HepG2 (cell line): ENCODE data around the gene OGG1. TPM values are rescaled to one million over a fixed set of nuclear protein-coding genes. Genes with fewer than 3 reads are reported as not detected.

Experiments
- BCL6 ChIP-seq: IDR thresholded peaks from 2 replicates; pipeline ENCODE4 v1.6.1; 2016; ENCODE audit warnings: missing genetic modification reagents, missing compliant biosample characterization
- ETS1 ChIP-seq: sonication (generic); formaldehyde crosslinking; IDR thresholded peaks from 2 replicates; pipeline ENCODE4 v1.4.0; 2020; ENCODE audit warnings: missing genetic modification reagents
- FOXA1 ChIP-seq, 2 experiments: fragments of 450-650 bp in 1 of 2; sonication (generic) in 1 of 2; formaldehyde crosslinking in 1 of 2; IDR thresholded peaks; 2 replicates each; pipeline versions ENCODE4 v1.4.0 to v1.6.1; 2016 to 2020; ENCODE audit warnings: missing genetic modification reagents in 1 of 2
- HDAC2 ChIP-seq: sonication (generic); formaldehyde crosslinking; IDR thresholded peaks from 2 replicates; pipeline ENCODE4 v1.4.0; 2020; ENCODE audit warnings: missing genetic modification reagents
- HIC2 ChIP-seq: sonication (generic); formaldehyde crosslinking; IDR thresholded peaks from 2 replicates; pipeline ENCODE4 v1.9.0; 2022; ENCODE audit warnings: low read depth, missing genetic modification reagents
- KLF15 ChIP-seq: sonication (generic); formaldehyde crosslinking; IDR thresholded peaks from 2 replicates; pipeline ENCODE4 v1.8.1; 2023; ENCODE audit warnings: borderline replicate concordance, mild to moderate bottlenecking, inconsistent platforms, missing genetic modification reagents, mixed read lengths
- MEIS2 ChIP-seq: sonication (generic); formaldehyde crosslinking; IDR thresholded peaks from 2 replicates; pipeline ENCODE4 v1.9.0; 2021; ENCODE audit warnings: mild to moderate bottlenecking, missing genetic modification reagents
- MXD4 ChIP-seq: IDR thresholded peaks from 2 replicates; pipeline ENCODE4 v1.6.1; 2016; ENCODE audit warnings: mild to moderate bottlenecking, missing biosample characterization, missing genetic modification reagents
- NPAS2 ChIP-seq: sonication (generic); formaldehyde crosslinking; IDR thresholded peaks from 2 replicates; pipeline ENCODE4 v1.8.0; 2022; ENCODE audit warnings: mild to moderate bottlenecking, missing genetic modification reagents, borderline replicate concordance
- PHB2 ChIP-seq: fragments of 450-650 bp; IDR thresholded peaks from 2 replicates; pipeline ENCODE4 v1.6.1; 2018; ENCODE audit not compliant: partially characterized antibody
- SKI ChIP-seq: fragments of 450-650 bp; IDR thresholded peaks from one replicate; pipeline ENCODE4 v1.6.1; 2018; ENCODE audit warnings: mild to moderate bottlenecking; ENCODE audit not compliant: partially characterized antibody
- SP4 ChIP-seq: sonication (generic); formaldehyde crosslinking; IDR thresholded peaks from 2 replicates; pipeline ENCODE4 v1.8.1; 2023; ENCODE audit warnings: mild to moderate bottlenecking, missing genetic modification reagents
- TEAD3 ChIP-seq: optimal IDR thresholded peaks from 2 replicates; pipeline ENCODE3; 2016; ENCODE audit warnings: borderline replicate concordance
- UBTF ChIP-seq: sonication (generic); formaldehyde crosslinking; IDR thresholded peaks from 2 replicates; pipeline ENCODE4 v1.4.0; 2020; ENCODE audit warnings: mild to moderate bottlenecking, missing genetic modification reagents
- ZNF180 ChIP-seq: sonication (generic); formaldehyde crosslinking; IDR thresholded peaks from 2 replicates; pipeline ENCODE4 v1.4.0; 2020; ENCODE audit warnings: low read depth, missing genetic modification reagents, borderline replicate concordance
- ZNF225 ChIP-seq: sonication (generic); formaldehyde crosslinking; IDR thresholded peaks from 2 replicates; pipeline ENCODE4 v1.4.0; 2020; ENCODE audit warnings: mild to moderate bottlenecking, missing genetic modification reagents
- ZNF3 ChIP-seq: IDR thresholded peaks from 2 replicates; pipeline ENCODE4 v1.7.0; 2017; ENCODE audit warnings: inconsistent platforms
- ZNF335 ChIP-seq: sonication (generic); formaldehyde crosslinking; IDR thresholded peaks from 2 replicates; pipeline ENCODE4 v1.4.0; 2020; ENCODE audit warnings: missing genetic modification reagents
- ZNF709 ChIP-seq: sonication (generic); formaldehyde crosslinking; IDR thresholded peaks from 2 replicates; pipeline ENCODE4 v1.5.0; 2020; ENCODE audit warnings: mild to moderate bottlenecking, missing genetic modification reagents
- ZSCAN12 ChIP-seq: sonication (generic); formaldehyde crosslinking; IDR thresholded peaks from 2 replicates; pipeline ENCODE4 v1.9.0; 2021; ENCODE audit warnings: mild to moderate bottlenecking, missing genetic modification reagents
- polyA plus RNA-seq, 8 experiments: library from polyadenylated mRNA; depleted of rRNA in 3 of 8; stranded (reverse) in 7 of 8; unstranded in 1 of 8; fragments of >200 nt; fragmentation: Illumina TruSeq in 4 of 8; extraction: Trizol in 4 of 8; gene quantifications; 2 replicates each; pipeline versions ENCODE4 v1.2.1 to v1.2.3, GENCODE V29; 2011 to 2016; ENCODE audit warnings: low read depth in 4 of 8, missing spikeins in 1 of 8, mixed read lengths in 1 of 8; ENCODE audit not compliant: insufficient read depth in 1 of 8
- total RNA-seq, 5 experiments: library from RNA; depleted of rRNA; stranded (reverse); fragments of >200 nt; fragmentation: Illumina TruSeq; extraction: Trizol; gene quantifications; 2 replicates each; pipeline ENCODE4 v1.2.3, GENCODE V29; 2016; ENCODE audit warnings: low read depth in 1 of 5
- TF ChIP-seq, protein P1 (sequence below): sonication (generic); formaldehyde crosslinking; IDR thresholded peaks from 2 replicates; pipeline ENCODE4 v1.5.1; 2020; ENCODE audit warnings: mild to moderate bottlenecking, missing genetic modification reagents, moderate library complexity
- TF ChIP-seq, protein P2 (sequence below): sonication (generic); formaldehyde crosslinking; IDR thresholded peaks from 2 replicates; pipeline ENCODE4 v1.5.0; 2020; ENCODE audit warnings: missing genetic modification reagents, mild to moderate bottlenecking, borderline replicate concordance

The OGG1 gene
- total and polyA plus RNA-seq, 2 of the 13 experiments (the other 11 are each of a cell fraction or from before 2014, with no cell fraction given): 28.7 to 33.2 TPM

DNA sequence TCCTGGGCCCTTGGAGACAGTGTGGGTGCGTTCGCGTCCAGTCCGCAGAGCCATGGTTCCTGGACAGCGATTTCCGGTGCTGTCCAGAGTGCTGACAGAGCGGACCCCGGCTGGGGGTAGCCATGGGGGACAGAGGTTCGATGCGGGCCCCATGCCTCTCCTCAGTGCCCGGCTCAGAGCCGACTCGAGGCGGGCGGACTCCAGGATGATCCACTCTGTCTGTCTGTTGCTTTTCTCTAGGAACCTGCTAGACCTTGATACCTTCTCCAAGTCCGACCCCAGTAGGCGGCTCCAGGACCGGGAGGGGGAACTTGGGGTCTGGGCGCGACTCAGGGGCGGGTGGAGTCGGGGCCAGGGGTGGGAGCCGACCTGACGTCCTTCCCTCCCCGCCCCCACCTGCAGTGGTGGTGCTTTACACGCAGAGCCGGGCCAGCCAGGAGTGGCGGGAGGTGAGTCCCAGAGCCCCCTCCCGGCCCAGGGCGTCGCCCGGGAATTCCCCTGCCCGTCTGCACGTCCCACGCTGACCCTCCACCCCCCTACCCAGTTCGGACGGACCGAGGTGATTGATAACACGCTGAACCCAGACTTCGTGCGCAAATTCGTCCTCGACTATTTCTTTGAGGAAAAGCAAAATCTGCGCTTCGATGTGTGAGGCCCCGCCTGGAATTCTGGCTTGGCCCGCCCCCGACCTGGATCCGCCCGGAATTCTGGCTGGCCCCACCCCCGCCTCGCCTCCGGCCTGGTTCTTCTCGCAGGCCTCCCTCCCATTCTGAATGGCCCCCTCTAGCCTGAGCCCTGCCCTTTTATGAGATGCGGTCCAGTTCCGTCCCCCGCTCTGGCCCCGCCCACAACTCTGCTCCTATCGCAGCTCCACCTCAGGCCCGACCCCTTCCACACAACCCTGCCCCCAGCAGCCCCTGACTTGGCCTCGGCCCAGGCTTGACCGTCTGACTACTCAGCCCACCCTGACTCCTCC lies 45.1 kb upstream of the OGG1 start (continued):
- TF ChIP-seq SP4 (CRISPR knock-in tag) (no peak; the same call in 1 of the 2 replicates), HIC2 (CRISPR knock-in tag) (no peak), BCL6 (CRISPR knock-in tag) (peak; percentile 82), MXD4 (CRISPR knock-in tag) (peak; percentile 76; the same call in 1 of the 2 replicates), ZNF180 (CRISPR knock-in tag) (no peak), TEAD3 (CRISPR knock-in tag) (no peak), ZNF225 (no peak), KLF15 (CRISPR knock-in tag) (no peak), NPAS2 (CRISPR knock-in tag) (no peak), ZSCAN12 (CRISPR knock-in tag) (peak; percentile 83; the same call in 1 of the 2 replicates), ETS1 (CRISPR knock-in tag) (no peak), PHB2 (no peak), UBTF (CRISPR knock-in tag) (no peak), MEIS2 (CRISPR knock-in tag) (peak; percentile 71; the same call in 1 of the 2 replicates), ZNF335 (CRISPR knock-in tag) (0 out of 2 replicates have a peak, but pooled peaks have one; percentile 57), SKI (no peak), ZNF709 (CRISPR knock-in tag) (0 out of 2 replicates have a peak, but pooled peaks have one; percentile 46), ZNF3 (peak; percentile 58; the same call in 1 of the 2 replicates), FOXA1 (IDR thresholded peaks at IDR 0.05) (no peak), FOXA1 (CRISPR knock-in tag; IDR thresholded peaks at IDR 0.05) (no peak), HDAC2 (CRISPR knock-in tag) (peak; percentile 48; the same call in 1 of the 2 replicates)
- TF ChIP-seq, protein P1, sequence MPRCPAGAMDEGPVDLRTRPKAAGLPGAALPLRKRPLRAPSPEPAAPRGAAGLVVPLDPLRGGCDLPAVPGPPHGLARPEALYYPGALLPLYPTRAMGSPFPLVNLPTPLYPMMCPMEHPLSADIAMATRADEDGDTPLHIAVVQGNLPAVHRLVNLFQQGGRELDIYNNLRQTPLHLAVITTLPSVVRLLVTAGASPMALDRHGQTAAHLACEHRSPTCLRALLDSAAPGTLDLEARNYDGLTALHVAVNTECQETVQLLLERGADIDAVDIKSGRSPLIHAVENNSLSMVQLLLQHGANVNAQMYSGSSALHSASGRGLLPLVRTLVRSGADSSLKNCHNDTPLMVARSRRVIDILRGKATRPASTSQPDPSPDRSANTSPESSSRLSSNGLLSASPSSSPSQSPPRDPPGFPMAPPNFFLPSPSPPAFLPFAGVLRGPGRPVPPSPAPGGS (CRISPR knock-in tag): 0 out of 2 replicates have a peak, but pooled peaks have one; percentile 47
- TF ChIP-seq, protein P2, sequence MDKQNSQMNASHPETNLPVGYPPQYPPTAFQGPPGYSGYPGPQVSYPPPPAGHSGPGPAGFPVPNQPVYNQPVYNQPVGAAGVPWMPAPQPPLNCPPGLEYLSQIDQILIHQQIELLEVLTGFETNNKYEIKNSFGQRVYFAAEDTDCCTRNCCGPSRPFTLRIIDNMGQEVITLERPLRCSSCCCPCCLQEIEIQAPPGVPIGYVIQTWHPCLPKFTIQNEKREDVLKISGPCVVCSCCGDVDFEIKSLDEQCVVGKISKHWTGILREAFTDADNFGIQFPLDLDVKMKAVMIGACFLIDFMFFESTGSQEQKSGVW (CRISPR knock-in tag): no peak
